Glutamatergic neuron (in vitro differentiated cells): ENCODE results near the gene SYNRG. TPM values are rescaled to one million over a fixed set of nuclear protein-coding genes. Genes with fewer than 3 reads are reported as not detected.

Source experiments
- DNase-seq: peaks from one replicate; pipeline ENCODE4 v3.0.0; 2022
- H3K27ac Mint-ChIP-seq: one replicate; pipeline ENCODE4 v1.8.0; 2020; ENCODE audit warnings: mild to moderate bottlenecking, mixed read lengths, inconsistent platforms; ENCODE audit not compliant: unreplicated experiment
- H3K27me3 Mint-ChIP-seq: one replicate; pipeline ENCODE4 v1.8.0; 2020; ENCODE audit warnings: mild to moderate bottlenecking, moderate library complexity, mixed read lengths, inconsistent platforms; ENCODE audit not compliant: unreplicated experiment
- H3K36me3 Mint-ChIP-seq: one replicate; pipeline ENCODE4 v1.8.0; 2020; ENCODE audit warnings: mild to moderate bottlenecking, mixed read lengths, inconsistent platforms; ENCODE audit not compliant: unreplicated experiment
- H3K4me1 Mint-ChIP-seq: one replicate; pipeline ENCODE4 v1.8.0; 2020; ENCODE audit warnings: mild to moderate bottlenecking, low read depth, mixed read lengths, inconsistent platforms; ENCODE audit not compliant: unreplicated experiment
- H3K4me3 Mint-ChIP-seq: one replicate; pipeline ENCODE4 v1.8.0; 2020; ENCODE audit warnings: mild to moderate bottlenecking, mixed read lengths, inconsistent platforms; ENCODE audit not compliant: unreplicated experiment
- H3K9me3 Mint-ChIP-seq: one replicate; pipeline ENCODE4 v1.8.0; 2020; ENCODE audit warnings: mild to moderate bottlenecking, moderate library complexity, mixed read lengths, inconsistent platforms; ENCODE audit not compliant: unreplicated experiment
- total RNA-seq: library from RNA; stranded (reverse); fragmentation: NEBNext Ultra II Directional; extraction: Animal tissue kit (Norgen Biotek cat#: 25700); gene quantifications from one replicate; pipeline ENCODE4 v1.2.1, GENCODE V29; 2021; ENCODE audit not compliant: unreplicated experiment
- TF ChIP-seq, protein P1 (sequence below): fragments of 200-600 bp; sonication (generic); IDR thresholded peaks from one replicate; pipeline ENCODE4 v1.5.0; 2021; ENCODE audit not compliant: partially characterized antibody, unreplicated experiment

SYNRG gene
- total RNA-seq, 1 donor from 2014 or later = 65.8 TPM

GRCh38 chr17:37506678-37507077 is 102.5 kb downstream of the SYNRG start:
- Mint-ChIP-seq H3K27ac (peak overlapping the region; percentile 85), H3K36me3 (no peaks in the 10 kb centered on the region), H3K27me3 (peaks cover 6% of the 10 kb centered on the region), H3K9me3 (peaks cover 3% of the 10 kb centered on the region), H3K4me1 (peaks cover 15% of the 10 kb centered on the region), H3K4me3 (no peak overlapping the region)
- TF ChIP-seq, protein P1, sequence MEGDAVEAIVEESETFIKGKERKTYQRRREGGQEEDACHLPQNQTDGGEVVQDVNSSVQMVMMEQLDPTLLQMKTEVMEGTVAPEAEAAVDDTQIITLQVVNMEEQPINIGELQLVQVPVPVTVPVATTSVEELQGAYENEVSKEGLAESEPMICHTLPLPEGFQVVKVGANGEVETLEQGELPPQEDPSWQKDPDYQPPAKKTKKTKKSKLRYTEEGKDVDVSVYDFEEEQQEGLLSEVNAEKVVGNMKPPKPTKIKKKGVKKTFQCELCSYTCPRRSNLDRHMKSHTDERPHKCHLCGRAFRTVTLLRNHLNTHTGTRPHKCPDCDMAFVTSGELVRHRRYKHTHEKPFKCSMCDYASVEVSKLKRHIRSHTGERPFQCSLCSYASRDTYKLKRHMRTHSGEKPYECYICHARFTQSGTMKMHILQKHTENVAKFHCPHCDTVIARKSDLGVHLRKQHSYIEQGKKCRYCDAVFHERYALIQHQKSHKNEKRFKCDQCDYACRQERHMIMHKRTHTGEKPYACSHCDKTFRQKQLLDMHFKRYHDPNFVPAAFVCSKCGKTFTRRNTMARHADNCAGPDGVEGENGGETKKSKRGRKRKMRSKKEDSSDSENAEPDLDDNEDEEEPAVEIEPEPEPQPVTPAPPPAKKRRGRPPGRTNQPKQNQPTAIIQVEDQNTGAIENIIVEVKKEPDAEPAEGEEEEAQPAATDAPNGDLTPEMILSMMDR = peak; percentile 78
- peak; percentile 72 for DNase-seq

DNA sequence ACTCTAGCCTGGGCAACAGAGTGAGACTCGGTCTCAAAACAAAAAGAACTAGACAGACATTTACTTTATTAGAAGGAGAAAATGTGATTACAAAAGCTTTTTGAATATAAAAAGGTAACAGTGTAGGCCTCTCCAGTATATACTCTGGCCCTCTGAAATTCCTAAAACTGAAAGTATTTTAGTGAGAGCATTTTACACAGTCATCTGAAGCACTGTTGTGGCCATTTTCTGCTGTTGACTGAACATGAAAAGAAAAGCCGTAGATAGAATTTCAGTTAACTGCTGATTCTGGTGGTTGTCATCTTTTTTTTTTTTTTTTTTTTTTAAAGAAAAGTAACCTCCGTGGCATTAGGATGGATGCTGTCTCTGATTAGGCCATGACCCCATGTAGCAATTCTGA is 103.9 kb downstream of the SYNRG start:
- H3K27ac Mint-ChIP-seq = no peak overlapping the region
- TF ChIP-seq, protein P1 = no peak

GRCh38 chr17:37503148-37503547 is 106.1 kb downstream of the SYNRG start:
- TF ChIP-seq, protein P1 = no peak
- Mint-ChIP-seq H3K9me3 (peaks cover 1% of the 10 kb centered on the region), H3K27ac (no peak overlapping the region)

More for the DNA sequence above, 103.9 kb downstream of the SYNRG start:
- Mint-ChIP-seq H3K27me3 (peaks cover 3% of the 10 kb centered on the region), H3K4me1 (peaks cover 20% of the 10 kb centered on the region), H3K9me3 (peaks cover 4% of the 10 kb centered on the region), H3K4me3 (no peak overlapping the region), H3K36me3 (no peaks in the 10 kb centered on the region)
- DNase-seq = no peak

GRCh38 chr17:37502009-37502936 is 106.9 kb downstream of the SYNRG start:
- H3K4me3 Mint-ChIP-seq = no peak overlapping the region
- H3K4me1 Mint-ChIP-seq = peaks cover 19% of the 10 kb centered on the region
- H3K27ac Mint-ChIP-seq = no peak overlapping the region
- H3K27me3 Mint-ChIP-seq = peaks cover 3% of the 10 kb centered on the region
- H3K9me3 Mint-ChIP-seq = peaks cover 1% of the 10 kb centered on the region
- DNase-seq = no peak
- TF ChIP-seq, protein P1 = no peak
- H3K36me3 Mint-ChIP-seq = no peaks in the 10 kb centered on the region

More at GRCh38 chr17:37503148-37503547, 106.1 kb downstream of the SYNRG start:
- no peak overlapping the region for H3K4me3 Mint-ChIP-seq
- peaks cover 21% of the 10 kb centered on the region for H3K4me1 Mint-ChIP-seq
- no peak for DNase-seq
- peaks cover 1% of the 10 kb centered on the region for H3K27me3 Mint-ChIP-seq
- H3K36me3 Mint-ChIP-seq = no peaks in the 10 kb centered on the region

DNA sequence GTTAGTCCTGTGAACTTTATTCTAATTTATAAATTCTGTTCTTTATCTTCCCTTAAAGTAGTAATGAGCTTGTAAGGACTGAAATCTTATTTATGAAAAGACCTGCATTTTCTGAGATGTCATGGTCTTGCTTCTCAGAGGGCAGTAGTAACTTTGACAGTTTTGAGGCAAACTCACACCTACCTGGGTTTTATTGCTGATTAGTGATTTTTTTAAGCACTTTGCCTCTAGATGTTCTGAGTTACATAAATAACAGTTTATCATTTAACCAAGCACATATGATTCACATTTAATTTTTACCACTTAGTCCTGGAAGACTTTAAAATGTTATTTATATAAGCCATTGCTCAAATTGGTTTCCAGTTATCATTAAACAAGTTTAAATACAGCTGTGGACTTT is 108.8 kb downstream of the SYNRG start:
- peaks cover 3% of the 10 kb centered on the region for H3K27me3 Mint-ChIP-seq
- no peaks in the 10 kb centered on the region for H3K36me3 Mint-ChIP-seq
- peaks cover 1% of the 10 kb centered on the region for H3K9me3 Mint-ChIP-seq
- TF ChIP-seq, protein P1 = no peak
- DNase-seq = no peak
- H3K4me3 Mint-ChIP-seq = no peak overlapping the region
- H3K4me1 Mint-ChIP-seq = peaks cover 10% of the 10 kb centered on the region
- no peak overlapping the region for H3K27ac Mint-ChIP-seq
